Upper lobe of right lung (tissue), 1 donor: ENCODE data around the gene WIF1. TPM values are rescaled to one million over a fixed set of nuclear protein-coding genes. Genes with fewer than 3 reads are reported as not detected.

ENCODE experiments used
- ATAC-seq: fragments of 200-7000 bp; cut with Tn5 transposase; one replicate; pipeline ENCODE4 v1.9.1; 2020; ENCODE audit warnings: mild to moderate bottlenecking, moderate library complexity
- DNase-seq: peaks from one replicate; pipeline ENCODE4 v3.0.0-alpha.2; 2020
- H3K27ac ChIP-seq: fragments of 200-600 bp; one replicate; pipeline ENCODE4 v1.8.0; 2022
- H3K27me3 ChIP-seq: fragments of 200-600 bp; one replicate; pipeline ENCODE4 v1.8.0; 2022; ENCODE audit warnings: mild to moderate bottlenecking
- H3K36me3 ChIP-seq: fragments of 200-600 bp; one replicate; pipeline ENCODE4 v1.8.0; 2022
- H3K4me1 ChIP-seq: fragments of 200-600 bp; one replicate; pipeline ENCODE4 v1.8.0; 2022
- H3K4me3 ChIP-seq: fragments of 200-600 bp; one replicate; pipeline ENCODE4 v1.8.0; 2022; ENCODE audit warnings: mild to moderate bottlenecking
- H3K9me3 ChIP-seq: fragments of 200-600 bp; one replicate; pipeline ENCODE4 v1.8.0; 2022
- CTCF ChIP-seq: fragments of 200-600 bp; IDR thresholded peaks from one replicate; pipeline ENCODE4 v1.8.0; 2022; ENCODE audit warnings: antibody characterized with exemption
- intact Hi-C: fragments of 100-400 bp; cut with DNase I; formaldehyde crosslinking; loops from one replicate; pipeline ENCODE4 v1.11.0; 2022
- total RNA-seq: library from RNA; stranded (reverse); fragmentation: NEBNext Ultra II Directional; extraction: Animal tissue kit (Norgen Biotek cat#: 25700); gene quantifications from one replicate; pipeline ENCODE4 v1.2.1, GENCODE V29; 2021
- donor health status: DM: no; HTN: yes; CAD: no; lungs with severe emphysema.

Gene WIF1
- total RNA-seq, 1 donor from 2014 or later, result 171 TPM

GRCh38 chr12:65055859-65056258, 65.2 kb downstream of the WIF1 start:
- Histone ChIP-seq H3K9me3 (no peaks in the 10 kb centered on the region), H3K27ac (no peak overlapping the region), H3K4me1 (no peaks in the 10 kb centered on the region), H3K27me3 (no peaks in the 10 kb centered on the region), H3K36me3 (no peaks in the 10 kb centered on the region), H3K4me3 (no peak overlapping the region)
- no peak for DNase-seq
- TF ChIP-seq CTCF, result no peak
- intact Hi-C loops, result no loop called here
- no peak for ATAC-seq

- Histone ChIP-seq H3K4me3 (no peak overlapping the region), H3K27ac (no peak overlapping the region), H3K36me3 (no peaks in the 10 kb centered on the region), H3K4me1 (no peaks in the 10 kb centered on the region), H3K9me3 (no peaks in the 10 kb centered on the region), H3K27me3 (no peaks in the 10 kb centered on the region)
- intact Hi-C loops, result no loop called here
- no peak for TF ChIP-seq CTCF
- DNase-seq (no peak), ATAC-seq (no peak)
Observed at GRCh38 chr12:65051218-65051617, 69.9 kb downstream of the WIF1 start.

- ATAC-seq, result peak; percentile 31
- H3K4me1 ChIP-seq, result no peaks in the 10 kb centered on the region
- H3K27ac ChIP-seq, result no peak overlapping the region
- no peaks in the 10 kb centered on the region for H3K27me3 ChIP-seq
- no peak for TF ChIP-seq CTCF
- no peak overlapping the region for H3K4me3 ChIP-seq
- H3K9me3 ChIP-seq, result no peaks in the 10 kb centered on the region
- intact Hi-C loops, result no loop called here
- DNase-seq, result no peak
- H3K36me3 ChIP-seq, result no peaks in the 10 kb centered on the region
Observed at GRCh38 chr12:65045269-65045668, 75.8 kb downstream of the WIF1 start.

GRCh38 chr12:65039301-65039700, 81.8 kb downstream of the WIF1 start:
- Histone ChIP-seq H3K4me3 (no peak overlapping the region), H3K27ac (no peak overlapping the region), H3K27me3 (no peaks in the 10 kb centered on the region), H3K9me3 (no peaks in the 10 kb centered on the region), H3K36me3 (no peaks in the 10 kb centered on the region), H3K4me1 (no peaks in the 10 kb centered on the region)
- intact Hi-C loops, result no loop called here
- DNase-seq (no peak), ATAC-seq (peak; percentile 25)
- no peak for TF ChIP-seq CTCF

- no peaks in the 10 kb centered on the region for H3K36me3 ChIP-seq
- TF ChIP-seq CTCF, result no peak
- no peak overlapping the region for H3K4me3 ChIP-seq
- H3K27me3 ChIP-seq, result no peaks in the 10 kb centered on the region
- ATAC-seq (no peak), DNase-seq (no peak)
- no peaks in the 10 kb centered on the region for H3K4me1 ChIP-seq
- intact Hi-C loops, result no loop called here
- no peak overlapping the region for H3K27ac ChIP-seq
- no peaks in the 10 kb centered on the region for H3K9me3 ChIP-seq
Observed at GRCh38 chr12:65025136-65025535, 96.0 kb downstream of the WIF1 start.

- H3K27me3 ChIP-seq, result no peaks in the 10 kb centered on the region
- H3K4me1 ChIP-seq, result no peaks in the 10 kb centered on the region
- DNase-seq (no peak), ATAC-seq (no peak)
- H3K36me3 ChIP-seq, result no peaks in the 10 kb centered on the region
- no peak overlapping the region for H3K27ac ChIP-seq
- no peak for TF ChIP-seq CTCF
- H3K9me3 ChIP-seq, result no peaks in the 10 kb centered on the region
- intact Hi-C loops, result no loop called here
- no peak overlapping the region for H3K4me3 ChIP-seq
Observed at GRCh38 chr12:65023485-65023884, 97.6 kb downstream of the WIF1 start.
